HEK293T (cell line): Measurements from ENCODE around the gene USP15.

Experiments used
- BHLHE40 ChIP-seq: fragments of 450-650 bp; IDR thresholded peaks from 2 replicates; pipeline ENCODE4 v1.6.1; 2016; ENCODE audit warnings: mild to moderate bottlenecking, moderate library complexity, borderline replicate concordance
- FOXA1 ChIP-seq: fragments of 450-650 bp; IDR thresholded peaks from 2 replicates; pipeline ENCODE4 v1.6.1; 2016; ENCODE audit warnings: mild to moderate bottlenecking
- FOXM1 ChIP-seq: fragments of 450-650 bp; IDR thresholded peaks from 2 replicates; pipeline ENCODE4 v1.6.1; 2017; ENCODE audit warnings: mild to moderate bottlenecking, borderline replicate concordance
- HDGF ChIP-seq: fragments of 450-650 bp; IDR thresholded peaks from 2 replicates; pipeline ENCODE4 v1.6.1; 2017; ENCODE audit warnings: antibody characterized with exemption, borderline replicate concordance
- SP1 ChIP-seq: fragments of 450-650 bp; IDR thresholded peaks from 2 replicates; pipeline ENCODE4 v1.6.1; 2017
- SUZ12 ChIP-seq: fragments of 450-650 bp; IDR thresholded peaks from 2 replicates; pipeline ENCODE4 v1.6.1; 2016; ENCODE audit warnings: mild to moderate bottlenecking

DNA sequence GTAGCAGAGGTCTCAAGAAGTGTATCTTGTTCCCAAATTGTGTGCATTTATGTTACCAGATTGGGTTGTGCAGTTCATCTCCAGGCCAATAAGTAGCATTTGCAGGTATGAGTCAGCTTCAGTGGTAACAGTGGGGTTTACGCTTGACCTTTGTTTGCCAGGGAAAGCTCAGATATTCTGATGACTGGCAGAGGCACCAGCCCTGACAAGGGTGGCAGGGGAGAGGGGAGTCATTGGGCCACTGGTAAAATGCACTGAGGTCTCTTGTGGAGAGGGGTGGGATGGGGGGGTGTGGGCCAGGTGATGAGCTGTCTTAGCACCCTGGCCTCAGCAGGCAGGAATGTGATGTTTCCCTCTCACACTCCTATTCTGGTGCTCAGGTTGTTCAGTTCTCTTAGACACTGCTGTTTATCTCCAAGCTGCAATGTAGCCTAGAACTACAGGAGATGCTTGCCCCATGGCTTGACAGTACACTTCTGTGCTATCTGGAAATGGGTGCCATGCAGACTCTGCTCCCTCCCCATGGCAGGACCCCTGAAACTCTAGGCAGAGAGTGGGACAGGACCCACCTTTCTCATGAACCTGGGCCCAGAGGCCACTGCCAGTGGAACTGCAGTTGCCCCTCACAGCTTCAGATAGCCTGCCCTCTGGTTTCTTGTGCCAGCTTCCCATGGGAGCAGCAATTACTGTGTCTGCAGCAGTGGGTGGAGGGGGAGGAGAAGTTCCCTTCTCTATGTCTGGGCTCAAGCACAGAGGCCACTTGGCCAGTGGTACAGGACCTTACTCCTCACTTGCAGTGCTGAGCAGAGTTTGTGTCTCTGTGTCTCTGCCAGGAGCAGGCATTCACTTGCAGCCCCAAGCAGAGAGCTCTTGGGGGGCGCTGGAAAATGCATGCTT, 31.9 kb downstream of the USP15 start:
- TF ChIP-seq BHLHE40 = no peak
- no peak for TF ChIP-seq SP1
- no peak for TF ChIP-seq SUZ12
- no peak for TF ChIP-seq FOXM1
- TF ChIP-seq FOXA1 = no peak
- TF ChIP-seq HDGF = no peak
